GM12891 (cell line): ENCODE data around the gene FFAR4.

ENCODE experiments used
- DNase-seq: peaks from one replicate; pipeline ENCODE4 v3.0.0; 2011; ENCODE audit warnings: low spot score; ENCODE audit not compliant: insufficient read length
- FAIRE-seq: peaks from 2 replicates; lab custom pipeline; 2011; peaks lifted over from hg19 to GRCh38; lab: Jason Lieb, UNC
- PAX5 ChIP-seq: IDR thresholded peaks from 2 replicates; pipeline ENCODE4 v1.6.1; 2011; ENCODE audit warnings: low read length, moderate library complexity, mild to moderate bottlenecking; ENCODE audit not compliant: insufficient read depth, severe bottlenecking
- POLR2A ChIP-seq: IDR thresholded peaks from 2 replicates; pipeline ENCODE4 v1.6.1; 2011; ENCODE audit warnings: low read depth, low read length, control low read depth
- POLR2AphosphoS5 ChIP-seq: IDR thresholded peaks from 2 replicates; pipeline ENCODE4 v1.6.1; 2011; ENCODE audit warnings: low read depth, low read length, control low read depth
- POU2F2 ChIP-seq: IDR thresholded peaks from 2 replicates; pipeline ENCODE4 v1.6.1; 2011; ENCODE audit warnings: low read depth, mild to moderate bottlenecking, control low read depth, low read length, moderate library complexity
- SPI1 ChIP-seq: IDR thresholded peaks from 2 replicates; pipeline ENCODE4 v1.6.1; 2011; ENCODE audit warnings: low read depth, low read length, control low read depth
- TAF1 ChIP-seq: IDR thresholded peaks from 2 replicates; pipeline ENCODE4 v1.6.1; 2011; ENCODE audit warnings: low read depth, low read length, control low read depth

FFAR4 gene

DNA sequence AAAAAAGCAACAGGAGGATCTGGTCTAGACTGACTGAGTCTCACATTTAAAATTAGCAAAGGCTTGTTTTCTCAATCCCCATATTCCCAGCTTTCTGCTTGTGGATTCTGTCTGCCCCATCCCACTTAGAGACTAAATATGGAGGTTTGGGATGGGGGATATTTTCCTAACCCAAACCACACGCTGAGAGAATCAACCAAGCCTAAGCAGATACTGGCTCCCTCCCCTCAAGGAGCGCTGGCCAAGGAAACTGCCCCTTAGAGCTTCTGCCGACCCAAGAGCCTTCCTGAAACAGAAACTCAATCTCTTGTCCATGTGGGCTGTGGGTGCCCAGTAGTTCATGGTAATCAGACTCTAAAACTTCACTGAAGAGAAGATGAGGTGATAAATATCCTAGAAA lies 3.9 kb downstream of the FFAR4 start:
- TF ChIP-seq SPI1, result no peak
- TF ChIP-seq POLR2AphosphoS5, result no peak
- TF ChIP-seq PAX5, result no peak
- TF ChIP-seq TAF1, result no peak
- no peak for TF ChIP-seq POLR2A
- TF ChIP-seq POU2F2, result no peak
- no peak for DNase-seq
- no peak for FAIRE-seq

DNA sequence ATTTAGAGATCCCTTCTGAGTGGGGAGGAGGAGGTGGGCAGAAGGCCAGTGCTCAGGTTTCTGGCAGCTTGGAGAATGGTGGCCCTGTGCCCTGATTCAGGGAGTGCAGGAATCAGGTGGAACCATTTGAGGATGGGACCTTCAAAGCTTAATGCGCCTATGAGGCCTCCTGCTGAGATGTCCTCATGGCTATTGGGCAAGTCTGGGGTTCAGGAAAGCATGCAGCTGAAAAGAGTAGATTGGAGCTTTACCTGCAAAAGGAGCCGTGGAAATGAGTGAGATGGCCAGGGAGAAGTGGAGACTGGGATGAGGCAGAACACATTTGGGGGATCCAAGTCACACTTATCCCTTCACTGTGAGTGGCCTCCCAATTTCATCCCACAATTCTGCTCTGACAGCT lies 6.1 kb downstream of the FFAR4 start:
- TF ChIP-seq SPI1 (no peak), POU2F2 (no peak), TAF1 (no peak), PAX5 (no peak), POLR2A (no peak), POLR2AphosphoS5 (no peak)
- no peak for DNase-seq
- FAIRE-seq, result no peak

DNA sequence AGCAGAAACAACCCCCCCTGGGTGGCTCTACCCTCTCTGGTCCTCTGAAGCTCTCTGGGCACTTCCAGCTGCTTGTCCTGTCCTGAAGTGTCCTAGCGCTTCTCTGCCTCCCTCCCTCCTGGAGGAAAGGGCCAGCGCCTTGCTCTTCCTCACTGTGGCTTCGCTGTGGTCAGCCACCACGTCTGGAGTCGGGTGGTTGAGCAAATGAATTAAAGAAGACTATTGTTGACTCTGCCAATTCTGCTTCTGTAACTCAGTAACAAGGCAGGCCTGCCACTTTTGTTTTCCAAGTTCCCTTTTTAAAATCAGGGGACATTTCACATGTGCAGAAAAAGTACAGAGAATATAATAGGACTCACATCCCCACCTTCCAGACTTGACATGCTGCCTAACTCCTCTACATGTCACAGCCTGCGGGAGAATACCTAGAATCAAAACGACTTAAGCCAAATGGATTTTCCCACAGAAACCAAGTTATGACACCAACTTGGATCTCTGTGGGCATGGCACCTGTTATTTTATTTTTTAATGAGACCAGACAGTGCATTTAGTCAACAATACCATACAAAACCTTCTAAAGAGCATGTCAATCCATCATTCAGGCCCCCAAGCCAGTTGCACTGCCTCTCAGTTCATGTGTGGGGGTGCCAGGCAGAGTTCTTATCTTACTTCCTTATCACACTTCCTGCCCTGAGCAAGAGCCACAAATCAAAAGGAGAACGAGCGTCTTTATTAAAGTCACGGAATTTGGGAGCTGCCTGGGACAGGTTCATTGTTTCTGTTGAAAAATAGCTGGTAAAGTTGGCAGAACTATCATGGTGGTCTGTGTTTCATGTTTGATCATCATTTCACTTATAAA lies 6.8 kb downstream of the FFAR4 start:
- DNase-seq (no peak), FAIRE-seq (no peak)
- no peak for TF ChIP-seq POU2F2
- TF ChIP-seq POLR2AphosphoS5, result no peak
- no peak for TF ChIP-seq PAX5
- no peak for TF ChIP-seq TAF1
- no peak for TF ChIP-seq SPI1
- no peak for TF ChIP-seq POLR2A

DNA sequence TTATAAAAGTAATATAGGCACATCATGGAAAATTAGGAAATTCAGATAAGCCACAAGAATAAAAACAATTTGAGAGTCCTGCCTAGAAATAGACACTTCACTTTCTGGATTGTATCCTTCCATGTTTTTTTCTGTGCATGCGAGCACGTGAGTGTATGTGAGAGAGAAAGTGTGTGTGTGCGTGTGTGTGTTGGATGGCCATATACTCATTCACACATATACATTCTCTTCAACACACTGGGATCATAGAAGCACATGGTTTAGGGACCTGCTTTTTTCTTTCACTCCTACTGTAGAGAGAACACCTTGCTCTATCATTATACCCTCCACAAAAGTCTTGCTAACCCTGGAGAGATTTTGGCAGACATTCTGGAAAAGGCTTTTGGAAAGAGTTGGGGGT lies 7.5 kb downstream of the FFAR4 start:
- FAIRE-seq, result no peak
- no peak for TF ChIP-seq SPI1
- TF ChIP-seq POLR2A, result no peak
- TF ChIP-seq POU2F2, result no peak
- no peak for TF ChIP-seq TAF1
- TF ChIP-seq POLR2AphosphoS5, result no peak
- TF ChIP-seq PAX5, result no peak
- no peak for DNase-seq

DNA sequence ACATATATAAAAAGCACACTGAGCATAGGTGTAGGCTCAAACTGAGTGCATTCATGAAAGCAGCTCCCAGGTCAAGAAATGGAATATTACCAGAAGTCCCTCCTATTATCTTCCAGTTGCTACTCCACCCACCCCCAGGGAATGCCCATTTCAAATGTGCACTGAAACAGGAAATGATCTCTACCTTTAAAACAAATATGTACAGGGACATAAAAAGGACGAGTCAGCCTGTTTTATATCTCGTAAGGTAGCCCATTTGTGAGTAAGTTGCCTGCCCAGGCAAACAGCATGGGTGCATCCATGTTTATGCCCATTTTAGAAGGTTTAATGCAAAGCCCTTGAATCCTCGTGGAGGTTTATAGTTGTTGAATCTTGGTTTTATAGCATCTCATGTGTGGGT lies 10.4 kb downstream of the FFAR4 start:
- DNase-seq (no peak), FAIRE-seq (no peak)
- TF ChIP-seq POU2F2 (no peak), TAF1 (no peak), POLR2A (no peak), PAX5 (no peak), SPI1 (no peak), POLR2AphosphoS5 (no peak)

DNA sequence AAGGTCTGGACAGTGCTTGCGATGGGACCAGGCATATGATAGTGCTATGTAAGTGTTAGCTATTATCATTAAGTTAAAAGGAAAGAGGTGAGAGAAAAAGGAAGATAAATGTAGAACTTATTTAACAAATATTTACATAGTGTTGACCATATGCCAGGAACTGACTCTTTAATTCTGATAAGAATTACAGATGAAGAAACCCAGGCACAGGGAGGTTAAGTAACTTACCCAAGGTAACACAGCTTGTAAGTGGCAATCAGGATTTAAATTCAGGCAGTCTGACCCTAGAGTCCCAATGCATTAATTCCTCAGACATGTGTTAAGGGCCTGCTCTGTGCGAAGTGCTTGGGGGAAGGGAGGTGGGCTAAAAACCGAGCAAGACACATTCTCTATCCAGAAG lies 11.1 kb downstream of the FFAR4 start:
- DNase-seq (no peak), FAIRE-seq (no peak)
- TF ChIP-seq TAF1 (no peak), POLR2A (no peak), PAX5 (no peak), POU2F2 (no peak), SPI1 (no peak), POLR2AphosphoS5 (no peak)

DNA sequence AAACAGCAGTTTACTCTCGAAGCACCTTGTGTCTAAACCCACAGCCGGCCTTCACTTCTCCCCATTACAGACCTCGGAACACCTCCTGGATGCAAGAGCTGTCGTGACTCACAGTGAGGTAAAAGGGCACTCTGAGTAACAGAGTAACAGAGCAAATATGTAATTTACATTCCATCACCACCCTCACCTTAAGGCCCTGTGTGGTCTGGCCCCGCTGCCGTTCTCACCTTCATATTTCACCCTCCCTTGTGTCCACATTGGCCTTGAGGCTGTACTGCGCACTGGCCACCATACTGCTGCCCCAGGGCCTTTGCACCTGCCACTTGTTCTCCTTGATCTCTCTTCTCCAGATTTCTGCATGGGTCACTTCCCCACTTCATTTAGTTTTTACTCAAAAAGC lies 12.6 kb downstream of the FFAR4 start:
- FAIRE-seq, result no peak
- TF ChIP-seq SPI1 (no peak), POU2F2 (no peak), POLR2A (no peak), PAX5 (no peak), POLR2AphosphoS5 (no peak), TAF1 (no peak)
- DNase-seq, result no peak

DNA sequence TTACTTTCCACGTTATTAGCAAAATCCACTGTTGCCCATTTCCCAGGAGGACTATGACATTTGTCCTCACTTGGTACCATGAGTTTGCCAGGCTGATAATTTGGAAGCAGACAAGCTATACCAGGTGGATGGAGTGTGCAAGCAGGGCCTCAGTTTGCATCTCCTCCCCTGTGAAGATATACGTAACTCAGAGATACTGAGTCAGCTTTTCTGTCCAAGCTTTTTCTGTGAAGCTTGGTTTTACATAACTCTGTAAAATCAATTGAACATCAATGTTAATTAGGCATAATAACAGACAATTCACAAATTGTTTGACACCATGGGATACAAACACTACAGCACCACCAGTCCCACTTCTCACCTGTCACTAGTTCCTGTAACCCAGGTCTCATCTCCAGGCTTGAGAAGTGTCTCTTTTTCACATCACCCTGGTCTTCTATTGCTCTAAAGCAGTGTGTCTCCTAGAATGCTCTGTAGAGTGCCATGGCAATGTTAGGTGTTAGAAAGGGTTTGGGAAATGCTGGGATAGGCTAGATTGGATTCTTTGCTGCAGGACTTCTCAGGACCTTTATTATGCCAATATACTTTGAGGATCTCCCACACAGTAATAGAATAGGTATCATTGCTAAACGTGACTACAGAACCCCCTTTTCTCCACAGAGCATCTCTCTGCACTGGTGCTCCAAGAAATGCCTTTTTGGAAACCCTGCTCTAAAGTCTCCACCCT lies 13.7 kb downstream of the FFAR4 start:
- FAIRE-seq, result no peak
- no peak for DNase-seq
- TF ChIP-seq TAF1 (no peak), POLR2A (no peak)

DNA sequence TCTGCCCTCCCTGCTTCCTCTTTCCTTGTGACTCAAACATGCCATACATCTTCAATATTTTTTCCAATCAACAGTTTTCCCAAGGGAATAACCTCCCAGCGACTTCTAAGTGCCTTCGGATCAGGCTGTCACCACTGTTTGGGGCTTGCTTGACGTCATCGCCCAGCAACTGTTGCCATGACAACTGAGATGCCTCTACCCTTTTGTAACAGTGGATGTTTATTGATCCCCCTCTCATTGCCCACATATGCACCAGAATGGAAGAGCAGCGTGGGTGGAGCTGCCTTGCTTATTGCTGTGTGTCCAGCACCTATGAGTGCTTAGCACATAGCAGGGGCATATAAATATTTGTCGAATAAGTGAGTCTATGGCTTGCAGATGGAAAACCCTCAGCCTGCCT lies 14.4 kb downstream of the FFAR4 start:
- no peak for TF ChIP-seq PAX5
- DNase-seq, result no peak

DNA sequence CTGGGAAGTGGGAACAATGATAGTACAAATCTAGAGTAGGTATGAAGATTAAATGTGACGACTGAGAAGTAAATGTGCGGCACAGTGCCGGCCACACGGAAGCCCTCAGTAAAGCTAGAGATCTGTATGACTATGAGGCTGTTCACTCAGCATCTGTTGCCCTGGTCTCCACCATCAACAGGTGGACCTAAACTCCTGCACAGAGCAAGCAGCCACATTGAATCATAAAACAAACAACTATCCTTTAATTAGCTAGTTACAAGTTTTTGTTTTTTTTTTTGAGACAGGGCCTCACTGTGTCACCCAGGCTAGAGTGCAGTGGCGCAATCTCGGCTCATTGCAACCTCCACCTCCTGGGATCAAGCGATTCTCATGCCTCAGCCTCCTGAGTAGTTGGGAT lies 18.0 kb downstream of the FFAR4 start:
- TF ChIP-seq POU2F2 (no peak), POLR2AphosphoS5 (no peak), SPI1 (no peak), PAX5 (no peak), POLR2A (no peak), TAF1 (no peak)
- FAIRE-seq, result no peak
- DNase-seq, result no peak

More for the DNA sequence above, 14.4 kb downstream of the FFAR4 start:
- FAIRE-seq, result no peak
